Caco-2 (cell line): ENCODE data around the gene CRABP1. TPM values are rescaled to one million over a fixed set of nuclear protein-coding genes. Genes with fewer than 3 reads are reported as not detected.

ENCODE experiments used
- BruUV-seq: library from RNA; stranded (reverse); fragments of 400-500 nt; replicated peaks from 2 replicates; lab custom pipeline; 2021; lab: Mats Ljungman, UMichigan
- CTCF ChIA-PET: fragments of 300-600 bp; sonication (Branson Sonifier 250); formaldehyde crosslinking; loops from one replicate; lab custom pipeline; 2022; ENCODE audit warnings: antibody characterized with exemption; lab: Charles Lee
- POLR2A ChIA-PET: fragments of 300-600 bp; sonication (Branson Sonifier 250); formaldehyde crosslinking; loops from one replicate; lab custom pipeline; 2022; ENCODE audit warnings: antibody characterized with exemption; lab: Charles Lee
- DNase-seq, 2 experiments: peaks; one replicate each; pipeline versions ENCODE4 v3.0.0 to v3.0.0-alpha.2; 2020 to 2022
- H3K27me3 ChIP-seq: replicated peaks from 2 replicates; pipeline ENCODE4 v1.6.0; 2011; ENCODE audit warnings: low read length; ENCODE audit not compliant: control insufficient read depth, insufficient read depth
- H3K36me3 ChIP-seq: 2 replicates; pipeline ENCODE4 v1.5.1; 2011; ENCODE audit warnings: low read length; ENCODE audit not compliant: control insufficient read depth, insufficient read depth
- H3K4me1 ChIP-seq: fragments of 250-450 bp; sonication (Bioruptor Pico); 2 replicates; pipeline ENCODE4 v1.5.1; 2020; ENCODE audit warnings: mild to moderate bottlenecking
- H3K4me3 ChIP-seq: 2 replicates; pipeline ENCODE4 v1.5.1; 2011; ENCODE audit warnings: low read depth, mild to moderate bottlenecking, control low read depth, low read length
- H3K9me3 ChIP-seq: fragments of 250-450 bp; sonication (Bioruptor Pico); 2 replicates; pipeline ENCODE4 v1.5.1; 2020; ENCODE audit warnings: mild to moderate bottlenecking, moderate library complexity
- H3K27ac Mint-ChIP-seq: one replicate; pipeline ENCODE4 v1.8.0; 2022; ENCODE audit warnings: mixed read lengths; ENCODE audit not compliant: unreplicated experiment
- H3K27me3 Mint-ChIP-seq: one replicate; pipeline ENCODE4 v1.8.0; 2022; ENCODE audit warnings: mixed read lengths; ENCODE audit not compliant: insufficient read depth, unreplicated experiment
- H3K36me3 Mint-ChIP-seq: one replicate; pipeline ENCODE4 v1.8.0; 2022; ENCODE audit warnings: mild to moderate bottlenecking, mixed read lengths; ENCODE audit not compliant: insufficient read depth, unreplicated experiment
- H3K4me1 Mint-ChIP-seq: one replicate; pipeline ENCODE4 v1.8.0; 2022; ENCODE audit warnings: low read depth, mixed read lengths; ENCODE audit not compliant: unreplicated experiment
- H3K4me3 Mint-ChIP-seq: one replicate; pipeline ENCODE4 v1.8.0; 2022; ENCODE audit warnings: mild to moderate bottlenecking, moderate library complexity, mixed read lengths; ENCODE audit not compliant: unreplicated experiment
- H3K9me3 Mint-ChIP-seq: one replicate; pipeline ENCODE4 v1.8.0; 2022; ENCODE audit warnings: mixed read lengths; ENCODE audit not compliant: unreplicated experiment
- CTCF ChIP-seq, 2 experiments: fragments of 200-600 bp in 1 of 2; IDR thresholded peaks; 1 replicate in 1 of 2; 2 replicates in 1 of 2; pipeline versions ENCODE4 v1.5.1 to v1.8.0; 2011 to 2022; ENCODE audit warnings: antibody characterized with exemption in 1 of 2, control low read depth in 1 of 2, inconsistent platforms in 1 of 2, low read depth in 1 of 2, low read length in 1 of 2, mild to moderate bottlenecking in 1 of 2, moderate library complexity in 1 of 2; ENCODE audit not compliant: insufficient read depth in 1 of 2, severe bottlenecking in 1 of 2, unreplicated experiment in 1 of 2
- intact Hi-C: fragments of 100-400 bp; cut with micrococcal nuclease; formaldehyde crosslinking; loops from one replicate; pipeline ENCODE4 v1.10.0; 2022; ENCODE audit not compliant: unreplicated experiment
- total RNA-seq: library from RNA; stranded (reverse); gene quantifications from 2 replicates; pipeline ENCODE4 v1.2.3, GENCODE V29; 2022

The CRABP1 gene
- total RNA-seq, 1 experiment from 2014 or later: 113 TPM

- Histone ChIP-seq H3K4me3 (no peak overlapping the region), H3K9me3 (no peaks in the 10 kb centered on the region), H3K4me1 (no peaks in the 10 kb centered on the region), H3K36me3 (no peaks in the 10 kb centered on the region), H3K27me3 (no peaks in the 10 kb centered on the region)
- Mint-ChIP-seq H3K4me3 (no peak overlapping the region), H3K9me3 (no peaks in the 10 kb centered on the region), H3K27ac (no peak overlapping the region), H3K36me3 (no peaks in the 10 kb centered on the region), H3K27me3 (no peaks in the 10 kb centered on the region), H3K4me1 (no peaks in the 10 kb centered on the region)
- ChIA-PET POLR2A (no interaction called here), CTCF (interaction anchor here (0.6 kb wide), 1 partner anchor 20 kb away, joined by 4 read pairs; no protein-coding TSS in a partner anchor)
- no peak for TF ChIP-seq CTCF (IDR thresholded peaks at IDR 0.05; ENCODE audit: insufficient read depth in 1 of 2, low read depth in 1 of 2, low read length in 1 of 2, severe bottlenecking in 1 of 2, unreplicated experiment in 1 of 2)
- BruUV-seq: no TSS peak
- intact Hi-C loops: no loop called here
- DNase-seq: no peak
Observed at GRCh38 chr15:78394981-78395616, 54.9 kb downstream of the CRABP1 start.

GRCh38 chr15:78396186-78396814 lies 56.1 kb downstream of the CRABP1 start:
- no TSS peak for BruUV-seq
- H3K27me3 Mint-ChIP-seq: no peaks in the 10 kb centered on the region
- H3K36me3 Mint-ChIP-seq: no peaks in the 10 kb centered on the region
- H3K9me3 Mint-ChIP-seq: no peaks in the 10 kb centered on the region
- no peak overlapping the region for H3K27ac Mint-ChIP-seq
- H3K4me3 Mint-ChIP-seq: no peak overlapping the region
- CTCF ChIA-PET: interaction anchor here (0.7 to 1.3 kb wide), 3 partner anchors 80 to 97 kb away, joined by 3 to 4 read pairs (median 3); partner anchors contain the start of gene SKIC8
- H3K9me3 ChIP-seq: no peaks in the 10 kb centered on the region
- intact Hi-C loops: no loop called here
- no peak for DNase-seq
- H3K4me1 ChIP-seq: no peaks in the 10 kb centered on the region
- H3K4me1 Mint-ChIP-seq: no peaks in the 10 kb centered on the region
- no peaks in the 10 kb centered on the region for H3K36me3 ChIP-seq
- no peak overlapping the region for H3K4me3 ChIP-seq
- no peaks in the 10 kb centered on the region for H3K27me3 ChIP-seq
- POLR2A ChIA-PET: interaction anchor here (1.1 kb wide), 1 partner anchor 56 kb away, joined by 4 read pairs; the partner anchor contains the start of gene CRABP1
- no peak for TF ChIP-seq CTCF (IDR thresholded peaks at IDR 0.05; ENCODE audit: insufficient read depth in 1 of 2, low read depth in 1 of 2, low read length in 1 of 2, severe bottlenecking in 1 of 2, unreplicated experiment in 1 of 2)

DNA sequence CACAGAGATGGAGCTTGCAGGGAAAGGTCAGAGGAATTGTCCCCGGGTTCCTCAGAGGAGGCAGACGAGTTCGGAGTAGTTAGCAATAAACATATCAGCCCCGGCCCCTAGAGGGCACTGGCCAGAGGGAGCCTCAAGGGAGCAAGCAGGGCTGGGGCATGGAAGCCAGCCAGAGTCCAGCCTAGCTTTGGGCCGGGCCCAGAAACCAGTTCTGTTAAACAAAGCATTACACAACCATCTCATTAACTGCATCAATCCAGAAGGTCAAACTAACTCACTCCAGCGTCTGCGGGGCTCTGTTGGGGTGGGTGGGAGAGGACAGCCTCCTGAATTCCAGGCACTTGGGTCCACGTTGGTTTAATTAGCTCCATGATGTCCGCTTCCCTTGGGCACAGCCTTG lies 56.8 kb downstream of the CRABP1 start:
- Histone ChIP-seq H3K4me3 (no peak overlapping the region), H3K4me1 (no peaks in the 10 kb centered on the region), H3K27me3 (no peaks in the 10 kb centered on the region), H3K36me3 (no peaks in the 10 kb centered on the region), H3K9me3 (no peaks in the 10 kb centered on the region)
- no TSS peak for BruUV-seq
- no peaks in the 10 kb centered on the region for H3K9me3 Mint-ChIP-seq
- no peaks in the 10 kb centered on the region for H3K27me3 Mint-ChIP-seq
- ChIA-PET POLR2A (interaction anchor here (1.1 kb wide), 1 partner anchor 57 kb away, joined by 4 read pairs; the partner anchor contains the start of gene CRABP1), CTCF (interaction anchor here (0.7 to 1.3 kb wide), 4 partner anchors 72 to 97 kb away, joined by 3 to 4 read pairs (median 3); partner anchors contain the start of gene SKIC8)
- intact Hi-C loops: loop anchor here (1.0 kb wide), 1 partner anchor 22 kb away; no protein-coding TSS in a partner anchor
- peak in 1 of 2 experiments; percentile 49 for TF ChIP-seq CTCF (IDR thresholded peaks at IDR 0.05; ENCODE audit: insufficient read depth in 1 of 2, low read depth in 1 of 2, low read length in 1 of 2, severe bottlenecking in 1 of 2, unreplicated experiment in 1 of 2)
- H3K4me1 Mint-ChIP-seq: no peaks in the 10 kb centered on the region
- DNase-seq: peak in 1 of 2 experiments; percentile 62
- no peak overlapping the region for H3K27ac Mint-ChIP-seq
- no peak overlapping the region for H3K4me3 Mint-ChIP-seq
- H3K36me3 Mint-ChIP-seq: no peaks in the 10 kb centered on the region
